ENCODE measurements around the gene SAFB.
A peak's percentile ranks its signal among the peaks of the same experiment; 100 is the strongest.
"Not testable (repeated sequence)": the region's sequence is repeated elsewhere in the genome, so short reads cannot be mapped to it uniquely, and the experiment has no call there.

Gene SAFB

GRCh38 chr19:5595129-5595528, 27.8 kb upstream of the SAFB start:
- DNase-seq (ENCODE audit: low spot score) = no peak

- DNase-seq (ENCODE audit: low spot score) = no peak
These were observed 27.1 kb upstream of the SAFB start for GRCh38 chr19:5595745-5596144.

GRCh38 chr19:5600797-5601196, 22.1 kb upstream of the SAFB start:
- no peak for DNase-seq (ENCODE audit: low spot score)

- DNase-seq (ENCODE audit: low spot score) = no peak
These were observed 19.3 kb upstream of the SAFB start for GRCh38 chr19:5603626-5604025.

- no peak for DNase-seq (ENCODE audit: low spot score)
These were observed 17.5 kb upstream of the SAFB start for GRCh38 chr19:5605362-5605761.

GRCh38 chr19:5607318-5608275, 15.3 kb upstream of the SAFB start:
- DNase-seq (ENCODE audit: low spot score) = no peak

- DNase-seq (ENCODE audit: low spot score) = no peak
These were observed 14.6 kb upstream of the SAFB start for GRCh38 chr19:5608291-5608690.

- not testable (repeated sequence) for DNase-seq (ENCODE audit: low spot score)
These were observed 14.1 kb upstream of the SAFB start for GRCh38 chr19:5608766-5609165.

- DNase-seq (ENCODE audit: low spot score) = no peak
These were observed 12.9 kb upstream of the SAFB start for GRCh38 chr19:5609881-5610448.

- DNase-seq (ENCODE audit: low spot score) = no peak
These were observed 9.7 kb upstream of the SAFB start for GRCh38 chr19:5612891-5613865.

- no peak for DNase-seq (ENCODE audit: low spot score)
These were observed 7.0 kb upstream of the SAFB start for GRCh38 chr19:5615756-5616327.

- DNase-seq (ENCODE audit: low spot score) = no peak
These were observed 5.8 kb upstream of the SAFB start for GRCh38 chr19:5617080-5617479.

GRCh38 chr19:5618591-5618990, 4.3 kb upstream of the SAFB start:
- no peak for DNase-seq (ENCODE audit: low spot score)

GRCh38 chr19:5619946-5620345, 2.9 kb upstream of the SAFB start:
- no peak for DNase-seq (ENCODE audit: low spot score)

- DNase-seq (ENCODE audit: low spot score) = no peak
These were observed 1.5 kb upstream of the SAFB start for GRCh38 chr19:5621311-5621944.

- DNase-seq (ENCODE audit: low spot score) = no peak
These were observed 878 bp upstream of the SAFB start for GRCh38 chr19:5621945-5622464.

GRCh38 chr19:5623397-5624017, 624 bp downstream of the SAFB start:
- DNase-seq (ENCODE audit: low spot score) = no peak

GRCh38 chr19:5624018-5624663, 1.3 kb downstream of the SAFB start:
- peak; percentile 37 for DNase-seq (ENCODE audit: low spot score)

- no peak for DNase-seq (ENCODE audit: low spot score)
These were observed 1.9 kb downstream of the SAFB start for GRCh38 chr19:5624741-5625278.

GRCh38 chr19:5625641-5626040, 2.8 kb downstream of the SAFB start:
- DNase-seq (ENCODE audit: low spot score) = no peak
